ENCODE data around the gene KCNIP4.

KCNIP4 gene

GRCh38 chr4:21447301-21448054 is 501.1 kb downstream of the KCNIP4 start:
- Histone ChIP-seq H3K9me3 (ENCODE audit: control insufficient read depth in 2 of 2, low read length in 2 of 2) (no peaks in the 10 kb centered on the region), H3K27me3 (ENCODE audit: control insufficient read depth in 1 of 2, insufficient read depth in 2 of 2, low read length in 2 of 2) (no peaks in the 10 kb centered on the region), H3K4me1 (ENCODE audit: control insufficient read depth, insufficient read depth, low read length) (no peaks in the 10 kb centered on the region), H3K27ac (ENCODE audit: low read length) (no peak overlapping the region), H3K36me3 (ENCODE audit: control insufficient read depth in 2 of 2, insufficient read depth in 2 of 2, low read length in 2 of 2) (no peaks in the 10 kb centered on the region), H3K9ac (ENCODE audit: low read length in 2 of 2) (no peak overlapping the region), H3K4me3 (ENCODE audit: low read length in 2 of 2) (no peak overlapping the region)

GRCh38 chr4:21420166-21420565 is 528.4 kb downstream of the KCNIP4 start:
- H3K36me3 ChIP-seq (ENCODE audit: control insufficient read depth in 2 of 2, insufficient read depth in 2 of 2, low read length in 2 of 2) = no peaks in the 10 kb centered on the region
- H3K4me1 ChIP-seq (ENCODE audit: control insufficient read depth, insufficient read depth, low read length) = no peaks in the 10 kb centered on the region
- H3K9ac ChIP-seq (ENCODE audit: low read length in 2 of 2) = no peak overlapping the region
- no peak overlapping the region for H3K4me3 ChIP-seq (ENCODE audit: low read length in 2 of 2)
- no peaks in the 10 kb centered on the region for H3K27me3 ChIP-seq (ENCODE audit: control insufficient read depth in 1 of 2, insufficient read depth in 2 of 2, low read length in 2 of 2)
- no peak overlapping the region for H3K27ac ChIP-seq (ENCODE audit: low read length)
- no peaks in the 10 kb centered on the region for H3K9me3 ChIP-seq (ENCODE audit: control insufficient read depth in 2 of 2, low read length in 2 of 2)

DNA sequence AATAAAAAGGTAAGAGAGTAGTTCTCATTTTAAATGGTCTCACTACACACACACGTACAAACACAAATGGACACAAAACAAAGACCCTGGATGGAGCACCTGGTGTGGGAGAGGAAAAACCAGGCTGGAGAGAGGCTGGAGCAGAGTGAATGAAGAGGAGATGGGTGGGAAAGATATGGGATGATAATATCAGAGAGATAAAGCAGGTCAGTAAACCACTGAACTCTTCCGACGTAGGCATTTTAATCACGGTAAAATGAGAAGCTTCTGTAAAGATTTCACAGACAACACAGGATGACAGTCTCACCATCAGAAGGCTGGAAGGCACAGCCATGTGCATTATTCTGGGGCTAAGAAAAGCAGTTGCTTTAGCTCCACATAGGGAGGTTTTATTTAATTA is 532.8 kb downstream of the KCNIP4 start:
- no peaks in the 10 kb centered on the region for H3K4me1 ChIP-seq (ENCODE audit: control insufficient read depth, insufficient read depth, low read length)
- no peaks in the 10 kb centered on the region for H3K27me3 ChIP-seq (ENCODE audit: control insufficient read depth in 1 of 2, insufficient read depth in 2 of 2, low read length in 2 of 2)
- no peak overlapping the region for H3K27ac ChIP-seq (ENCODE audit: low read length)
- H3K36me3 ChIP-seq (ENCODE audit: control insufficient read depth in 2 of 2, insufficient read depth in 2 of 2, low read length in 2 of 2) = no peaks in the 10 kb centered on the region
- H3K9me3 ChIP-seq (ENCODE audit: control insufficient read depth in 2 of 2, low read length in 2 of 2) = no peaks in the 10 kb centered on the region
- no peak overlapping the region for H3K4me3 ChIP-seq (ENCODE audit: low read length in 2 of 2)
- H3K9ac ChIP-seq (ENCODE audit: low read length in 2 of 2) = no peak overlapping the region

- H3K4me3 ChIP-seq (ENCODE audit: low read length in 2 of 2) = no peak overlapping the region
Observed at GRCh38 chr4:21413807-21414370, 534.7 kb downstream of the KCNIP4 start.

DNA sequence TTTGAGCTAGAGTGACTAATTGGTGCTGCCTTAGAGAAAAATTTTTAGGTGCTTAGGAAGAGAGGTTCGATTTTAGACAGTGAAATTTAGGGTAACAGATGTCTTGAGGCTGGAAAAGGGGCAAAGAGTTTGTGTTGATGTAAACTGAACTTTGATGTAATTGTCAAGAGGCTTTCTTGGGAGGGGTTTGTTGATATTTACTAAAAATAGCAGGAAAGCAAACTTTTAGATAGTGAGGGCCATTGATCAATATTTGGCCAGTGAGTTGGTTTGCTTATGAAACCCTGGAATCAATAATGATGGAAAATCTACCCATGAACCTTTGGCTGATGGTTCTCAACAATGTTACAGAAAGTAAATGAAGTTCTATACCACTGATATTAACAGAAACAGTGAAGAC is 537.5 kb downstream of the KCNIP4 start:
- Histone ChIP-seq H3K9me3 (ENCODE audit: control insufficient read depth in 2 of 2, low read length in 2 of 2) (no peaks in the 10 kb centered on the region), H3K4me1 (ENCODE audit: control insufficient read depth, insufficient read depth, low read length) (no peaks in the 10 kb centered on the region), H3K27ac (ENCODE audit: low read length) (no peak overlapping the region), H3K36me3 (ENCODE audit: control insufficient read depth in 2 of 2, insufficient read depth in 2 of 2, low read length in 2 of 2) (no peaks in the 10 kb centered on the region), H3K9ac (ENCODE audit: low read length in 2 of 2) (no peak overlapping the region), H3K4me3 (ENCODE audit: low read length in 2 of 2) (no peak overlapping the region), H3K27me3 (ENCODE audit: control insufficient read depth in 1 of 2, insufficient read depth in 2 of 2, low read length in 2 of 2) (no peaks in the 10 kb centered on the region)

More at GRCh38 chr4:21413807-21414370, 534.7 kb downstream of the KCNIP4 start:
- Histone ChIP-seq H3K9me3 (ENCODE audit: control insufficient read depth in 2 of 2, low read length in 2 of 2) (no peaks in the 10 kb centered on the region), H3K27me3 (ENCODE audit: control insufficient read depth in 1 of 2, insufficient read depth in 2 of 2, low read length in 2 of 2) (no peaks in the 10 kb centered on the region), H3K36me3 (ENCODE audit: control insufficient read depth in 2 of 2, insufficient read depth in 2 of 2, low read length in 2 of 2) (no peaks in the 10 kb centered on the region), H3K9ac (ENCODE audit: low read length in 2 of 2) (no peak overlapping the region), H3K27ac (ENCODE audit: low read length) (no peak overlapping the region), H3K4me1 (ENCODE audit: control insufficient read depth, insufficient read depth, low read length) (no peaks in the 10 kb centered on the region)

DNA sequence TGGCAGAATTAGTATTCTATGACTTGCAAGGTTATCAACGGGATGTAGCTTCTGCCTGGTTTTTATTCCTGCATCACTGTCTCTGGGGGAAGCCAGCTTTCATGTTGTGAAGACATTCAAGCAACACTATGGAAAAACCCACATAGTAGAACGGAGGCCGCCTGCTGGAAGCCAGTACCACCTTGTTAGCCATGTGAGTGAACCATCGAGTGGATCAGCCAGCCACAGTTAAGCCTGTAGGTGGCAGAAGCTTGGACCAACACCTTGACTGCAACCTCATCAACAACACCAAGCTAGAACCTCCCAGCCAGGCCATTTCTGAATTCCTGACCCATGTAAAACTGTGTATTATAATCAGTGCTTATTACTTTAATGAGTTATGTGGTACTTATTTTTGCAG is 538.2 kb downstream of the KCNIP4 start:
- H3K9me3 ChIP-seq (ENCODE audit: control insufficient read depth in 2 of 2, low read length in 2 of 2) = no peaks in the 10 kb centered on the region
- H3K4me3 ChIP-seq (ENCODE audit: low read length in 2 of 2) = no peak overlapping the region
- H3K36me3 ChIP-seq (ENCODE audit: control insufficient read depth in 2 of 2, insufficient read depth in 2 of 2, low read length in 2 of 2) = no peaks in the 10 kb centered on the region
- H3K9ac ChIP-seq (ENCODE audit: low read length in 2 of 2) = no peak overlapping the region
- H3K27me3 ChIP-seq (ENCODE audit: control insufficient read depth in 1 of 2, insufficient read depth in 2 of 2, low read length in 2 of 2) = no peaks in the 10 kb centered on the region
- H3K27ac ChIP-seq (ENCODE audit: low read length) = no peak overlapping the region
- H3K4me1 ChIP-seq (ENCODE audit: control insufficient read depth, insufficient read depth, low read length) = no peaks in the 10 kb centered on the region

GRCh38 chr4:21387683-21388082 is 560.9 kb downstream of the KCNIP4 start:
- Histone ChIP-seq H3K27me3 (ENCODE audit: control insufficient read depth in 1 of 2, insufficient read depth in 2 of 2, low read length in 2 of 2) (no peaks in the 10 kb centered on the region), H3K4me1 (ENCODE audit: control insufficient read depth, insufficient read depth, low read length) (no peaks in the 10 kb centered on the region), H3K4me3 (ENCODE audit: low read length in 2 of 2) (no peak overlapping the region), H3K27ac (ENCODE audit: low read length) (no peak overlapping the region), H3K9me3 (ENCODE audit: control insufficient read depth in 2 of 2, low read length in 2 of 2) (no peaks in the 10 kb centered on the region), H3K36me3 (ENCODE audit: control insufficient read depth in 2 of 2, insufficient read depth in 2 of 2, low read length in 2 of 2) (no peaks in the 10 kb centered on the region), H3K9ac (ENCODE audit: low read length in 2 of 2) (no peak overlapping the region)

GRCh38 chr4:21386166-21386780 is 562.3 kb downstream of the KCNIP4 start:
- H3K4me3 ChIP-seq (ENCODE audit: low read length in 2 of 2) = no peak overlapping the region
- no peak overlapping the region for H3K27ac ChIP-seq (ENCODE audit: low read length)
- no peaks in the 10 kb centered on the region for H3K9me3 ChIP-seq (ENCODE audit: control insufficient read depth in 2 of 2, low read length in 2 of 2)
- H3K9ac ChIP-seq (ENCODE audit: low read length in 2 of 2) = no peak overlapping the region
- no peaks in the 10 kb centered on the region for H3K4me1 ChIP-seq (ENCODE audit: control insufficient read depth, insufficient read depth, low read length)
- H3K36me3 ChIP-seq (ENCODE audit: control insufficient read depth in 2 of 2, insufficient read depth in 2 of 2, low read length in 2 of 2) = no peaks in the 10 kb centered on the region
- H3K27me3 ChIP-seq (ENCODE audit: control insufficient read depth in 1 of 2, insufficient read depth in 2 of 2, low read length in 2 of 2) = no peaks in the 10 kb centered on the region

GRCh38 chr4:21385706-21386105 is 562.9 kb downstream of the KCNIP4 start:
- Histone ChIP-seq H3K4me3 (ENCODE audit: low read length in 2 of 2) (no peak overlapping the region), H3K36me3 (ENCODE audit: control insufficient read depth in 2 of 2, insufficient read depth in 2 of 2, low read length in 2 of 2) (no peaks in the 10 kb centered on the region), H3K4me1 (ENCODE audit: control insufficient read depth, insufficient read depth, low read length) (no peaks in the 10 kb centered on the region), H3K9me3 (ENCODE audit: control insufficient read depth in 2 of 2, low read length in 2 of 2) (no peaks in the 10 kb centered on the region), H3K27ac (ENCODE audit: low read length) (no peak overlapping the region), H3K9ac (ENCODE audit: low read length in 2 of 2) (no peak overlapping the region), H3K27me3 (ENCODE audit: control insufficient read depth in 1 of 2, insufficient read depth in 2 of 2, low read length in 2 of 2) (no peaks in the 10 kb centered on the region)

GRCh38 chr4:21384609-21385008 is 564.0 kb downstream of the KCNIP4 start:
- no peaks in the 10 kb centered on the region for H3K36me3 ChIP-seq (ENCODE audit: control insufficient read depth in 2 of 2, insufficient read depth in 2 of 2, low read length in 2 of 2)
- H3K4me1 ChIP-seq (ENCODE audit: control insufficient read depth, insufficient read depth, low read length) = no peaks in the 10 kb centered on the region
- H3K9ac ChIP-seq (ENCODE audit: low read length in 2 of 2) = no peak overlapping the region
- H3K27me3 ChIP-seq (ENCODE audit: control insufficient read depth in 1 of 2, insufficient read depth in 2 of 2, low read length in 2 of 2) = no peaks in the 10 kb centered on the region
- no peak overlapping the region for H3K4me3 ChIP-seq (ENCODE audit: low read length in 2 of 2)
- no peaks in the 10 kb centered on the region for H3K9me3 ChIP-seq (ENCODE audit: control insufficient read depth in 2 of 2, low read length in 2 of 2)
- no peak overlapping the region for H3K27ac ChIP-seq (ENCODE audit: low read length)

GRCh38 chr4:21380861-21381260 is 567.7 kb downstream of the KCNIP4 start:
- Histone ChIP-seq H3K9ac (ENCODE audit: low read length in 2 of 2) (no peak overlapping the region), H3K9me3 (ENCODE audit: control insufficient read depth in 2 of 2, low read length in 2 of 2) (no peaks in the 10 kb centered on the region), H3K4me3 (ENCODE audit: low read length in 2 of 2) (no peak overlapping the region), H3K27me3 (ENCODE audit: control insufficient read depth in 1 of 2, insufficient read depth in 2 of 2, low read length in 2 of 2) (no peaks in the 10 kb centered on the region), H3K27ac (ENCODE audit: low read length) (no peak overlapping the region), H3K36me3 (ENCODE audit: control insufficient read depth in 2 of 2, insufficient read depth in 2 of 2, low read length in 2 of 2) (no peaks in the 10 kb centered on the region), H3K4me1 (ENCODE audit: control insufficient read depth, insufficient read depth, low read length) (no peaks in the 10 kb centered on the region)
